Endothelial cell of umbilical vein (primary cell): ENCODE measurements around the gene TMPRSS12. TPM values are rescaled to one million over a fixed set of nuclear protein-coding genes. Genes with fewer than 3 reads are reported as not detected.

Experiments
- BruUV-seq: library from RNA; stranded (reverse); fragments of 400-500 nt; replicated peaks from 2 replicates; lab custom pipeline; 2021; lab: Mats Ljungman, UMichigan
- CTCF ChIA-PET: fragments of 300-600, 350-600 bp; sonication (Branson Sonifier 250); formaldehyde crosslinking; loops from one replicate; lab custom pipeline; 2021; ENCODE audit warnings: antibody characterized with exemption, inconsistent platforms; lab: Charles Lee
- POLR2A ChIA-PET: fragments of 300-600, 350-600 bp; sonication (Branson Sonifier 250); formaldehyde crosslinking; loops from one replicate; lab custom pipeline; 2021; ENCODE audit warnings: antibody characterized with exemption, inconsistent platforms; lab: Charles Lee
- DNase-seq: peaks from one replicate; pipeline ENCODE4 v3.0.0-alpha.2; 2011; ENCODE audit warnings: low read depth, low spot score
- FAIRE-seq: peaks from 2 replicates; lab custom pipeline; 2011; peaks lifted over from hg19 to GRCh38; lab: Jason Lieb, UNC
- H2AFZ ChIP-seq: 2 replicates; pipeline ENCODE4 v1.6.0; 2012; ENCODE audit warnings: low read depth, low read length, control low read depth, inconsistent platforms
- H3K27ac ChIP-seq: 2 replicates; pipeline ENCODE4 v1.5.1; 2011; ENCODE audit warnings: low read depth, mild to moderate bottlenecking, control low read depth, low read length, moderate library complexity; ENCODE audit not compliant: insufficient read depth
- H3K27me3 ChIP-seq, 2 experiments: 2 replicates each; pipeline versions ENCODE4 v1.6.0 to v1.6.1; 2011; ENCODE audit warnings: low read length in 2 of 2, mixed read lengths in 1 of 2; ENCODE audit not compliant: control insufficient read depth in 2 of 2, insufficient read depth in 2 of 2
- H3K36me3 ChIP-seq, 2 experiments: 2 replicates in 1 of 2; 3 replicates in 1 of 2; pipeline ENCODE4 v1.5.1; 2011; ENCODE audit warnings: low read length in 2 of 2, mild to moderate bottlenecking in 1 of 2, moderate library complexity in 1 of 2; ENCODE audit not compliant: control insufficient read depth in 2 of 2, insufficient read depth in 2 of 2; ENCODE audit errors: extremely low read depth in 1 of 2
- H3K4me1 ChIP-seq: 3 replicates; pipeline ENCODE4 v1.5.1; 2011; ENCODE audit warnings: mild to moderate bottlenecking, low read length; ENCODE audit not compliant: control insufficient read depth, insufficient read depth; ENCODE audit errors: extremely low read depth
- H3K4me2 ChIP-seq: 2 replicates; pipeline ENCODE4 v1.6.1; 2011; ENCODE audit warnings: low read length, control low read depth, mixed read lengths; ENCODE audit not compliant: insufficient read depth
- H3K4me3 ChIP-seq, 3 experiments: fragments of 200-600 bp in 1 of 3; sonication (generic), shearing (Covaris generic) in 1 of 3; replicated peaks in 1 of 3; 2 replicates each; pipeline ENCODE4 v1.5.1; 2011 to 2016; ENCODE audit warnings: control low read depth in 3 of 3, low read length in 3 of 3, mild to moderate bottlenecking in 2 of 3, inconsistent platforms in 1 of 3, low read depth in 1 of 3, moderate library complexity in 1 of 3; ENCODE audit not compliant: insufficient read depth in 1 of 3
- H3K79me2 ChIP-seq: 2 replicates; pipeline ENCODE4 v1.6.0; 2012; ENCODE audit warnings: low read length, inconsistent platforms; ENCODE audit not compliant: control insufficient read depth, insufficient read depth
- H3K9ac ChIP-seq: replicated peaks from 2 replicates; pipeline ENCODE3; 2011; ENCODE audit warnings: low read length, control low read depth; ENCODE audit not compliant: insufficient read depth; ENCODE audit errors: extremely low read depth
- H3K9me1 ChIP-seq: replicated peaks from 3 replicates; pipeline ENCODE4 v1.6.0; 2011; ENCODE audit warnings: mild to moderate bottlenecking, low read length; ENCODE audit not compliant: control insufficient read depth, insufficient read depth; ENCODE audit errors: extremely low read depth
- H3K9me3 ChIP-seq: replicated peaks from 2 replicates; pipeline ENCODE4 v1.5.1; 2012; ENCODE audit warnings: low read length, inconsistent platforms; ENCODE audit not compliant: control insufficient read depth, insufficient read depth
- H4K20me1 ChIP-seq: replicated peaks from 2 replicates; pipeline ENCODE3; 2011; ENCODE audit warnings: mild to moderate bottlenecking, low read length; ENCODE audit not compliant: control insufficient read depth, insufficient read depth; ENCODE audit errors: extremely low read depth
- EZH2 ChIP-seq: IDR thresholded peaks from 2 replicates; pipeline ENCODE4 v1.6.1; 2012; ENCODE audit warnings: borderline replicate concordance, low read depth, mild to moderate bottlenecking, moderate library complexity, low read length, inconsistent platforms; ENCODE audit not compliant: severe bottlenecking
- FOS ChIP-seq: IDR thresholded peaks from 2 replicates; pipeline ENCODE4 v1.6.1; 2011; ENCODE audit warnings: mild to moderate bottlenecking, low read length, moderate library complexity, borderline replicate concordance; ENCODE audit not compliant: insufficient read depth
- GATA2 ChIP-seq: IDR thresholded peaks from 2 replicates; pipeline ENCODE4 v1.7.0; 2011; ENCODE audit warnings: low read depth, mild to moderate bottlenecking, moderate library complexity, mixed read lengths, low read length; ENCODE audit not compliant: insufficient read length, insufficient read depth
- JUN ChIP-seq: IDR thresholded peaks from 2 replicates; pipeline ENCODE4 v1.6.1; 2011; ENCODE audit warnings: borderline replicate concordance, low read depth; ENCODE audit not compliant: insufficient read length, insufficient read depth
- MYC ChIP-seq: IDR thresholded peaks from one replicate; pipeline ENCODE4 v1.6.1; 2011; ENCODE audit warnings: mild to moderate bottlenecking, low read depth, low read length
- POLR2A ChIP-seq: IDR thresholded peaks from 2 replicates; pipeline ENCODE4 v1.6.1; 2012; ENCODE audit warnings: low read depth, mild to moderate bottlenecking, control low read depth, low read length
- POLR2AphosphoS5 ChIP-seq: IDR thresholded peaks from 2 replicates; pipeline ENCODE4 v1.6.1; 2012; ENCODE audit warnings: low read depth, mild to moderate bottlenecking, control low read depth, low read length, moderate library complexity; ENCODE audit not compliant: insufficient read depth
- dilution Hi-C: fragments of 300-500 bp; cut with MboI; formaldehyde crosslinking; loops from one replicate; pipeline ENCODE4 v1.15.0; 2019; ENCODE audit warnings: low sequenced_read_pairs; ENCODE audit not compliant: extremely low pct_ligation_motif_present
- intact Hi-C: fragments of 100-400 bp; cut with micrococcal nuclease; formaldehyde crosslinking; loops from one replicate; pipeline ENCODE4 v1.10.0; 2022
- polyA plus RNA-seq, 4 experiments: library from polyadenylated mRNA; depleted of rRNA in 3 of 4; stranded (reverse) in 3 of 4; unstranded in 1 of 4; fragments of >200 nt; gene quantifications; 2 replicates each; pipeline versions ENCODE4 v1.2.1 to v1.2.3, GENCODE V29; 2011 to 2012; ENCODE audit warnings: missing spikeins in 1 of 4
- total RNA-seq: library from RNA; stranded (reverse); gene quantifications from 2 replicates; pipeline ENCODE4 v1.2.3, GENCODE V29; 2021
- TF ChIP-seq, protein P1 (sequence below), 2 donors: IDR thresholded peaks; 1 replicate in 1 of 2; 2 replicates in 1 of 2; pipeline ENCODE4 v1.5.1; 2011; ENCODE audit warnings: low read length in 2 of 2, mild to moderate bottlenecking in 2 of 2, moderate library complexity in 2 of 2, control low read depth in 1 of 2, inconsistent platforms in 1 of 2, low read depth in 1 of 2; ENCODE audit not compliant: insufficient read depth in 1 of 2; ENCODE audit errors: extremely low read depth in 1 of 2
- TF ChIP-seq, protein P2 (sequence below): IDR thresholded peaks from 2 replicates; pipeline ENCODE4 v1.6.1; 2011; ENCODE audit not compliant: insufficient read depth, insufficient read length

Gene TMPRSS12
- total and polyA plus RNA-seq, 2 donors (not counting 3 experiments of a cell fraction or from before 2014, with no cell fraction given), result not detected

DNA sequence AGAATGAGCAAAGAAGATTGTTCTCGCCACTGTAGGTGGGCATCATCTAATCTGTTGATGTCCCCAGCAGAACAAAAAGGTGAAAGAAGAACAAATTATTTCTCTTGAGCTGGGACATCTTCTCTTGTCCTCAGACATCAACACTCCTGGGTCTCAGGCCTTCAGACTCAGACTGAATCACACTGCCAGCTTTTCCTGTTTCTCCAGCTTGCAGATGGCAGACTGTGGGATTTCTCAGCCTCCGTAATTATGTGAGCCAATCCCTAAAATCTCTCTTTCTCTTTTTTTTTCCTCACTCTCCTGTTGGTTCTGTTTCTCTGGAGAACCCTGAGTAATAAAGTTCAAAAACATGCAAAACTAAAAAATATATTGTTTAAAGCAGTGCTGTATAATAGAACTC lies 3.7 kb upstream of the TMPRSS12 start:
- no peak for FAIRE-seq

More for the DNA sequence above, 3.7 kb upstream of the TMPRSS12 start:
- Histone ChIP-seq H4K20me1 (no peaks in the 10 kb centered on the region), H3K4me3 (no peak overlapping the region), H3K4me2 (no peak overlapping the region), H2AFZ (no peak overlapping the region), H3K9ac (no peak overlapping the region), H3K9me3 (no peaks in the 10 kb centered on the region), H3K4me1 (no peaks in the 10 kb centered on the region), H3K9me1 (no peaks in the 10 kb centered on the region), H3K79me2 (no peaks in the 10 kb centered on the region), H3K27me3 (peaks cover 0 to 1% of the 10 kb centered on the region in 2 experiments), H3K27ac (no peak overlapping the region), H3K36me3 (no peaks in the 10 kb centered on the region)
- no peak for DNase-seq
- TF ChIP-seq POLR2AphosphoS5 (no peak), MYC (no peak), JUN (no peak), POLR2A (no peak), EZH2 (no peak), GATA2 (no peak), FOS (no peak)
- TF ChIP-seq, protein P1, sequence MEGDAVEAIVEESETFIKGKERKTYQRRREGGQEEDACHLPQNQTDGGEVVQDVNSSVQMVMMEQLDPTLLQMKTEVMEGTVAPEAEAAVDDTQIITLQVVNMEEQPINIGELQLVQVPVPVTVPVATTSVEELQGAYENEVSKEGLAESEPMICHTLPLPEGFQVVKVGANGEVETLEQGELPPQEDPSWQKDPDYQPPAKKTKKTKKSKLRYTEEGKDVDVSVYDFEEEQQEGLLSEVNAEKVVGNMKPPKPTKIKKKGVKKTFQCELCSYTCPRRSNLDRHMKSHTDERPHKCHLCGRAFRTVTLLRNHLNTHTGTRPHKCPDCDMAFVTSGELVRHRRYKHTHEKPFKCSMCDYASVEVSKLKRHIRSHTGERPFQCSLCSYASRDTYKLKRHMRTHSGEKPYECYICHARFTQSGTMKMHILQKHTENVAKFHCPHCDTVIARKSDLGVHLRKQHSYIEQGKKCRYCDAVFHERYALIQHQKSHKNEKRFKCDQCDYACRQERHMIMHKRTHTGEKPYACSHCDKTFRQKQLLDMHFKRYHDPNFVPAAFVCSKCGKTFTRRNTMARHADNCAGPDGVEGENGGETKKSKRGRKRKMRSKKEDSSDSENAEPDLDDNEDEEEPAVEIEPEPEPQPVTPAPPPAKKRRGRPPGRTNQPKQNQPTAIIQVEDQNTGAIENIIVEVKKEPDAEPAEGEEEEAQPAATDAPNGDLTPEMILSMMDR (IDR thresholded peaks at IDR 0.05; ENCODE audit: extremely low read depth in 1 of 2, insufficient read depth in 1 of 2, low read depth in 1 of 2, low read length in 2 of 2), result no peak
- TF ChIP-seq, protein P2, sequence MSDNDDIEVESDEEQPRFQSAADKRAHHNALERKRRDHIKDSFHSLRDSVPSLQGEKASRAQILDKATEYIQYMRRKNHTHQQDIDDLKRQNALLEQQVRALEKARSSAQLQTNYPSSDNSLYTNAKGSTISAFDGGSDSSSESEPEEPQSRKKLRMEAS, result no peak
- no TSS peak for BruUV-seq
- dilution Hi-C loops, result no loop called here
- intact Hi-C loops, result no loop called here
- POLR2A ChIA-PET, result no interaction called here
- CTCF ChIA-PET, result interaction anchor here (0.8 kb wide), 1 partner anchor 148 kb away, joined by 3 read pairs; no protein-coding TSS in a partner anchor
